ENCODE measurements around the gene TBC1D10B.
"Not testable (repeated sequence)": the region's sequence is repeated elsewhere in the genome, so short reads cannot be mapped to it uniquely, and the experiment has no call there.

TBC1D10B gene

GRCh38 chr16:30397056-30397455, 26.8 kb upstream of the TBC1D10B start:
- no peak for FAIRE-seq

DNA sequence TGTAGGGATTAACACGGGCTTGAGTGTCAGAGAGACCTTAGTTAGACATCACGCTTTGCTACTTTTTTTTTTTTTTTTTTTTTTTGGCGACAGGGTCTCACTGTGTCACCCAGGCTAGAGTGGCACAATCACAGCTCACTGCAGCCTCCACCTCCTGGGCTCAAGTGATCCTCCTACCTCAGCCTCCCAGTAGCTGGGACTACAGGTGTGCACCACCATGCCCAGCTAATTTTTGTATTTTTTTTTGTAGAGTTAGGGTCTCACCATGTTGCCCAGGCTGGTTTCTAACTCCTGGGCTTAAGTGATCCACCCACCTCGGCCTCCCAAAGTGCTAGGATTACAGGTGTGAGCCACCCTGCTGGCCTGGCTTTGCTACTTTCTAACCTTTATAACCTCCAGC, 26.3 kb upstream of the TBC1D10B start:
- not testable (repeated sequence) for FAIRE-seq

GRCh38 chr16:30395992-30396585, 25.8 kb upstream of the TBC1D10B start:
- no peak for FAIRE-seq

GRCh38 chr16:30395155-30395991, 25.1 kb upstream of the TBC1D10B start, which contains the start of gene ZNF48:
Gene ZNF48 (plus strand): TSS chr16:30395420. CDS start chr16:30395795, 375 bp downstream.
- FAIRE-seq, result no peak

GRCh38 chr16:30394592-30395154, 24.4 kb upstream of the TBC1D10B start:
- FAIRE-seq, result no peak

DNA sequence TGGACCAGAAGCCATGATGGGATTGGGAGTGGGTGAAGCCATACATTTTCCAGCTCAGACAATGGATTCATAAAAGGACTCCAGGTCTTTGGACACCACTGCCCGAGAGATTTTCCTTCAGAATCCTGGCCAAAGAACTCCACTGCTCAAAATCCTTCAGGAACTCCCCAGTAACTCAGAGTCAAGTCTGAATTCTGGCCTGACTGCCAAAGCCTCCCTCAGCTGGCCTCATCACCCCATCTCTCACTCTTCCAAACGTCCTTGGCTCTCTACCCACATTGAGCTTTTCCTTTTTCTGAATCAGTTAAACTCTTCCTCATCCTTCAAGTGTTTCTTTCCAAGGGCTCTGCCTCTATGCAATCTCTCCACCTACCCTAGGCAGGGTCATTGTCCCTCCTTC, 13.2 kb upstream of the TBC1D10B start:
- FAIRE-seq, result no peak

GRCh38 chr16:30382111-30382881, 12.0 kb upstream of the TBC1D10B start, which contains the start of gene SEPTIN1:
Gene SEPTIN1 (minus strand): TSS chr16:30382561. CDS start chr16:30382542, 19 bp downstream.
- no peak for FAIRE-seq

DNA sequence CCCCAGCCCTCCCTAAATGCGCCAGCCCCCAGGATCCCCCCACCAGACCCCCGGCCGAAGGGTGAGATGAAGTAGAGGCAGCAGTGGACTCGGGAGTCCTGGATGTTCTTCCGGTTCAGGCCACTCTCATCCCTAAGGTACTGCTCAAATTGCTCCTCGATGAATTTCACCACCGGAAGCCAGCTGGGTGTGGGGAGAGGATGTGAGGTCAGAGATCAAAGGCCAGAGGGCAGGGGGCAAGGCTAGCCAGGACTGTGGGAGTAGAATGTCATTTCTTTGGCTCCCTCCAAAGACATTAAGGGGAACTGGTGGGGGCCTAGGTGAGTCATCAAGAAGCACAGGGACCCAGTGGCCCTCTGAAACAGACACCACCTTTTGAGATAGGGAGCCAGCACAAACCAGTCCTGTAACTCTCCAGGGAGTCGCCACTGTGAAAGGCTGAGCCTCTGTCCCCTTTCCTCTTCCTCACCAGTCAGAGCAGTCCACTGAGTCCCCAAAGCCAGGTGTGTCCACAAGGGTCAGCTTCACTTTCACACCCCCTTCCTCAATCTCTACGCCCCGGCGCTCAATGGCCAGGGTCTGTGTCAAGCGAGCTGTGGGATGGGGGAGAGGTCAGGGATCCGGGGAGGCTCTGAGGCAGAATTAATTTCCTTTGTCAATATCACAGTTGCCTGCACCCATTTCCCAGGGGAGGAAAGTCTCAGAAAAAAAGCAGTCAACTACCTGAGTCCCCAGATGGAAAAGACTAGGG, 11.2 kb upstream of the TBC1D10B start:
- no peak for FAIRE-seq

DNA sequence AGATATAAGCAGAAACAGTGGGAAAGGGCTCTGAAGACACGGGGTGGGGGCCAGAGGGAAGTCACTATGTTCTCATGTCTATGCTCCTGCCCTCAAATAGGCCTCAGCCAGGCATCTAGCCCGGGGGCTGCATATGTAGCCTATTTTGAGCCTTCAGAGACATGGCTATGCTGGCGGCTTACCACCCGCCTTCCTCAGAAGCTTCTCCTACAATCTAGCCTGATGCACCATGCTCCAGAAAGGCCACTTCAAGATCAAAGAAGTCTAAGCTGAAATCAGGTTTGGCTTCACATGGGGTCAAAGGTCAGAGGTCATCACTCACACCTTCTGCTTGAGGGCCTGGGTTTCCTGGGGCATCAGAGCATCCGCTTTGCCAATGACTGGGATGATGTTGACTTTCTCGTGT, 10.5 kb upstream of the TBC1D10B start:
- no peak for FAIRE-seq

- no peak for FAIRE-seq
Observed at GRCh38 chr16:30380072-30380802, 9.9 kb upstream of the TBC1D10B start.

DNA sequence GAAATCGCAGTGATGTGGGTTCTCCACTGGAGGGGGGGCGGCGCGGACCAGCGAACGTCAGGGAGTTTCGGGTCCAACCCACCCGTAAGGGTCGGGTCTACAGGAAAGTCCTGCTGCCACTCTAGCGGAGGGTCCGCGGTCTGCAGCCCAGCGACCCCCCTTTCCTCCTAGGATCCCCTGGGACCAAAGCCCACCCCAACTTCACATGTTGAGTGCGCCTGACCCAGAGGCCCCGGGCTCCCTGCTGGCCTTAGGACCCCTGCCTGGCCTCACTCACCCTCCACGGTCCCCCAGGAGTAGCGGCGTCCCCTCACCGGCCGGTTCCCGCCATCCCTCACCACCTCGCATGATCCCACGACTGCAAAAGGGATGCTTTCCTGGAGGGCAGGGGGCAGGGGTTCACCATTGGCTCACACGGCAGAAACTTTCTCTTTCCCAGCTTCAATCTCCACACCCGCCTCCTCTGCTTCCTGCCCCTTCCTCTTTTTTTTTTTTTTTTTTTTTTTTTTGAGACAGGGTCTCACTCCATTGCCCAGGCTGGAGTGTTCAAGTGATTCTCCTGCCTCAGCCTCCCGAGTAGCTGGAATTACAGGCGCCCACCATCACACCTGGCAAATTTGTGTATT, 9.0 kb upstream of the TBC1D10B start:
- no peak for FAIRE-seq

- FAIRE-seq, result no peak
Observed at GRCh38 chr16:30378236-30379157, 8.2 kb upstream of the TBC1D10B start.

GRCh38 chr16:30377812-30378235, 7.5 kb upstream of the TBC1D10B start:
- no peak for FAIRE-seq

GRCh38 chr16:30377050-30377811, 6.9 kb upstream of the TBC1D10B start:
- no peak for FAIRE-seq

DNA sequence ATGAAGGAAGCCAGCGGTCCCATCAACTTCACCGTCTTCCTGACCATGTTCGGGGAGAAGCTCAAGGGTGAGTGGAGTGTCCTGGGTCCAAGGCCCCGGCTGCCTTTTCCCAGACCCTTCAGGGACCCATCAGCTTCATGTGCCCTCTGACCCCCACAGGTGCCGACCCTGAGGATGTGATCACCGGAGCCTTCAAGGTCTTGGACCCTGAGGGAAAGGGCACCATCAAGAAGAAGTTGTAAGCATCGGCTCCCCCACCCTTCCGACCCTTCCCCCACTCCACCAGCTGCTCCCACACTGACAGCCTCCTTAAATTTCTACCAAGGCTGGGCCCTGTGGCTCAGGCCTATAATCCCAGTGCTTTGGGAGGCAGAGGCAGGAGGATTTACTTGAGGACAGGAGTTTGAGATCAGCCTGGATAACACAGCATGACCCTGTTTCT, 6.2 kb upstream of the TBC1D10B start:
- FAIRE-seq, result no peak

DNA sequence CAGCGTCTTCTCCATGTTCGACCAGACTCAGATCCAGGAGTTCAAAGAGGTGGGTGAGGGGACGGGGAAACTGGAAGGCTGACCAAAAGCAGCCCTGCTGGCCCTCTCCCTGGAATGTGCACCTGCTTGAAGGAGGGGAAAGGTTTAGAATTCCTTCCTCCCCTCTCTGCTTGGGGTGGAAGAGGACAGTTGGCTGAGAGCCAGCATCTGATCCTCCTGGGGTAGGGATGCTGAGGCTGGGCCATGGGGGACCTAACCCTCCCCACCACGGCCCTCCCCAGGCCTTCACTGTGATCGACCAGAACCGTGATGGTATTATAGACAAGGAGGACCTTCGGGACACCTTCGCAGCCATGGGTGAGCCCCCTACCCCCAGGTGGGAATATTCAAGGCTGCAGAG, 5.6 kb upstream of the TBC1D10B start:
- no peak for FAIRE-seq

GRCh38 chr16:30374538-30374937, 4.2 kb upstream of the TBC1D10B start, which contains the start of gene MYL11:
Gene MYL11 (plus strand): TSS chr16:30374802. CDS start chr16:30374858, 56 bp downstream.
- FAIRE-seq, result no peak

DNA sequence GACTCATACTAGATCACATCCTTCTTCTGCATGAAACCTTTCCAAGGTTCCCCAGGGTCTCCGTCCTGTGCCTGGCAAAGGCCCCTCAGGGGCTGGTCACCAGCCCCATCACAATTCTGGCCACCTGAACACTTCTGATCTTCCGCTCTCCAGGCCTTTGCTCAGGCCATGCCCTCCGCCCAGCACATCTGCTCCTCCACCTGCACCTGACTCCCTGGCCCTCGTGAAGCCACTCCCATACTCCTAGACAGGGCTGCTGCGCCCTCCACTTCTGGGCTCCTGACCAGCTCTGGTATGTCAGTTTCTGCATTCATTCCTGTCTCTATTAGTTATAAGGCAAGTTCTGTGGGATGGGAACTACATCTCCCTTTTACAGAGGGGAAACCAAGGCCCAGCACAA, 2.4 kb upstream of the TBC1D10B start:
- no peak for FAIRE-seq

Measured in endometrium (tissue), 2 donors.